ENCODE data around the gene VIPR1.
A peak's percentile ranks its signal among the peaks of the same experiment; 100 is the strongest.

The VIPR1 gene

DNA sequence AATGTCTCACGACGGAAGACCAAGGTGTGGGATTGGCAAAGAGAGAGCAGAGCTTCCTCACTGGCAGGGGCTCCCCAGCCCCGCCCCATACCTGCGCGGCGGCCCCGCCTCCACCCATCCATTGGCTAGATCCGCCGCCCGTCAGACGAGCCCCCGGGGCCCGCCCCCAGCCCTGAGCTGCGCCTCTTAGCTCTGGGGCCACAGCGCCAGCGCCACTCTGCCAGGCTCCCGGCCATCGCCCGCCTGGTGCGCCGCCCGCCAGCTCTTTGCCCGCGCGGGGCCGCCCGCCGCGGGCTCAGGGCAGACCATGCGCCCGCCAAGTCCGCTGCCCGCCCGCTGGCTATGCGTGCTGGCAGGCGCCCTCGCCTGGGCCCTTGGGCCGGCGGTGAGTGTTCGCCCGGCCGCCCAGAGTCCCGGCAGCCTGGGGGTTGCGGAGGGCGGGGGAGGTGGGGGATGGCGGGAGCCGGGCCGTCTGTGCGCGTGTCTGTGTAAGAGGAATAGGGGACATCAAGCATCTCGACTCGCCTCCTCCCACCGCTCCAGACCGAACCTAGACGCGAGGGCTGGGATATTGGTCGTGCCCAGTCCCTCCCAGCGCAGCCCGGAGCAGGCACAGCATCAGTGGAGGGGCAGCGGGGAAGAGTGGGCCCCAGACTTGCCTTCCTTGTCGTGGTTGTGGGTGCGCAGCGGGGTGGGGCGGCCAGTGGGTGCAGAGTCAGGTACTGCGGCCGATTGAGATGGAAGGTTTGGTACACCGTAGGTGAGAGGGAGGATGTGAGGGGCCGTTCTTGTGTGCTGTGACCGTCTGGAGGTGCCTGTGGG is at the start of gene VIPR1:
Gene VIPR1, plus strand, starts transcription at position 215 of the 822 bp plus-strand sequence. Its CDS starts 93 bp downstream, at position 308.
- DNase-seq (ENCODE audit: low read depth), result no peak

GRCh38 chr3:42456211-42456610 is 46.2 kb upstream of the VIPR1 start:
- DNase-seq (ENCODE audit: low read depth), result no peak

- DNase-seq (ENCODE audit: low read depth), result peak; percentile 20
Measured at GRCh38 chr3:42459151-42459550, 43.3 kb upstream of the VIPR1 start.

DNA sequence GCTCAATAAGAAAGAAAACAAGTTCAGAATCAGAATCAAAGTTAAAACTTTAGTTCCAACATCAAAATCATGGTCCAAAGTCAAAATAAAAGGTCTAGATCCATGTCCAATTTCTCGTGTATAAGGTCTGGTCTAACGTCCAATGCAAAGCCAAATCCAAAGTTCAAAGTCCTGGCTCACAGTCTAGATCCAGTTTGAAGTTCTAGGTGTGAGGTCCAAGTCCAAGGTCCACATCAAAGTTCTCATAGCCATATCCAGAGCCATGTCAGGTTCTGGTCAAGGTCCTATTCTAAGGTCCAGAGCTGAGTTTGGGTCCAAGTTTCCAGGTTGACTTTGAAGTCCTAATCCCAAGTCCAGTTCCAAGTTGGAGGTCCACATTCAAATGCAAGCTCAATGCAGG is 40.7 kb upstream of the VIPR1 start:
- DNase-seq (ENCODE audit: low read depth), result no peak

DNA sequence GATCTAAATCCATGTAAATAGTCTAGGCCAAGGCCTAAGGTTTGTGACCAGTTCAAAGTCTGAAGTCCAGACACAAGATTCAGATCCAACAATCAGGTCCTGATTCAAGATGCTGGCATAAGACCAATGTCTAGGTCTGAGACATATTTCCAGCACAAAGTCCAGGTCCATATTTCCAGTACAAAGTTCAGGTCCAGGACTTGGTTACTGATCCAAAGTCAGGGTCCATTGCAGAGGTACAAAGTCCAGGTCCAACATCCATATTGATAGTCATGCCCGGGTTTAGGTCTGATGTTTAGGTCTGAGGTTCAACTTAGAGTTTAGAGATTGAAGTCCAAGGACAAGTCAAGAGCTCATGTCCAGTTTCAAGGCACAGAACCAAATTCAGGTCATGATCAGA is 39.4 kb upstream of the VIPR1 start:
- DNase-seq (ENCODE audit: low read depth), result no peak

GRCh38 chr3:42468111-42468510 is 34.3 kb upstream of the VIPR1 start:
- DNase-seq (ENCODE audit: low read depth), result no peak

DNA sequence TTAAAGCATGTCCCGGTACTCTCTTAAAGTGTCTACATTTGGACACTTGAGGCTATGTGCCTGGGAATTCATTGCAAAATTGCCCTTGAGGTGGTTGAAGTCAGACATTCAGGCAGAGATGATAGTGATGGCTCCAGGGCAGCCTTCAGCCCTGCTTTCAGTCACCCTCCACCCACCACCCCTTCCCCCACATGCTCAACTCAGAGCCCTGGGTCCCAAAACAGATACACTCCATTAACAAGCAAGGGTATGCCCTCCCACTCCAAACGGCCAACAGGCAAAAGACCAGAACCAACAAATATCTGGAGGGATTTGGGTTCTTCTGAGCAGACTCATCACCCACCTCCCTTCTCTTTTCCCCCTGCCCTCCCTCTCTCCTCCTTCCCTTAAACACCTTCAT is 29.9 kb upstream of the VIPR1 start:
- DNase-seq (ENCODE audit: low read depth), result no peak

GRCh38 chr3:42473083-42473932 is 29.1 kb upstream of the VIPR1 start:
- DNase-seq (ENCODE audit: low read depth), result peak; percentile 94

DNA sequence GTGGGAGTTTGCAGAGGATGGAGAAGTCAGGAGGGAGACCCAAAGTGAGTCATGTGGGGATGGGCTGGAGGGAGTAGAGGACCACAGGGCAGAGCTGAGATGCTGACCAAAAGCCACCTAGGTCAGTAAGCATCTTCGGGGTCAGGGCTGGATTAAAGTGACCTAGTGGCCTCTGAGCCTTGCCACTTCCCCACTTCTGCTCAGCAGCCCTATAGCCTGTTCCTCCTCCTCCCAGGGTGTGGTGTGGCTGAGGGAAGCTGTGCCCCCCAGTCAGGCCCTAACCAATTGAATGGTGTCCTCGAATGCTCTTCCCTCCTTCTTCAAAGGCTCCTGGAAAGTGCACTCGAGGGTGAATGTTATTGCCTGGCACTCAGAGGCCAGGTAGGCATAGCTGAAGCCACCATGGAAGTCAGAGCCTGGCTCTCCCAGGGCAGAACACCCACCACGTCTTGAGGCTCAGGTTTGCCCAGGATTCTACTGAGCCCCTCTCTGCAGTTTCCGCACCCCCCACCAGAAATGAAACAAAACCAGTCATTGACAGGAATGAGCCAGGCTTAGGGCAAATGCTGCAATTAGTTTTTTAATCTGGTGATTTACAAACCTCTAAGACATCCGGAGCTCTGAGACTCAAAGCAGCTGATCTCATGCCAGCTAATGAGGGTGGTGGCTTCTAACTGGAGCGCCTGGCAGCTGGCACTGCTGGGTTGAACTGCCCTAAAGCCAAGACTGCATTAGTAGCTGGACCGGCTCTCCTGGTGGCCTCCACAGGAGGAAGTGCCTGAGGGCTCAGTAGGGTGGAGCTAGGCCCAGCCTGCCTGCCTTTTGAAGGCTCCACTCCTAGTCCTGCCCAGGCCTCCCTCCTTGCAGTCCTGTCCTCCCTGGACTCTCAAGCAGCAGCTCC is 26.0 kb upstream of the VIPR1 start:
- no peak for DNase-seq (ENCODE audit: low read depth)

- no peak for DNase-seq (ENCODE audit: low read depth)
Measured at GRCh38 chr3:42477696-42478095, 24.7 kb upstream of the VIPR1 start.

- DNase-seq (ENCODE audit: low read depth), result no peak
Measured at GRCh38 chr3:42478830-42479229, 23.6 kb upstream of the VIPR1 start.

GRCh38 chr3:42486814-42487565 is 15.5 kb upstream of the VIPR1 start:
- no peak for DNase-seq (ENCODE audit: low read depth)

- no peak for DNase-seq (ENCODE audit: low read depth)
Measured at GRCh38 chr3:42488687-42489086, 13.8 kb upstream of the VIPR1 start.

DNA sequence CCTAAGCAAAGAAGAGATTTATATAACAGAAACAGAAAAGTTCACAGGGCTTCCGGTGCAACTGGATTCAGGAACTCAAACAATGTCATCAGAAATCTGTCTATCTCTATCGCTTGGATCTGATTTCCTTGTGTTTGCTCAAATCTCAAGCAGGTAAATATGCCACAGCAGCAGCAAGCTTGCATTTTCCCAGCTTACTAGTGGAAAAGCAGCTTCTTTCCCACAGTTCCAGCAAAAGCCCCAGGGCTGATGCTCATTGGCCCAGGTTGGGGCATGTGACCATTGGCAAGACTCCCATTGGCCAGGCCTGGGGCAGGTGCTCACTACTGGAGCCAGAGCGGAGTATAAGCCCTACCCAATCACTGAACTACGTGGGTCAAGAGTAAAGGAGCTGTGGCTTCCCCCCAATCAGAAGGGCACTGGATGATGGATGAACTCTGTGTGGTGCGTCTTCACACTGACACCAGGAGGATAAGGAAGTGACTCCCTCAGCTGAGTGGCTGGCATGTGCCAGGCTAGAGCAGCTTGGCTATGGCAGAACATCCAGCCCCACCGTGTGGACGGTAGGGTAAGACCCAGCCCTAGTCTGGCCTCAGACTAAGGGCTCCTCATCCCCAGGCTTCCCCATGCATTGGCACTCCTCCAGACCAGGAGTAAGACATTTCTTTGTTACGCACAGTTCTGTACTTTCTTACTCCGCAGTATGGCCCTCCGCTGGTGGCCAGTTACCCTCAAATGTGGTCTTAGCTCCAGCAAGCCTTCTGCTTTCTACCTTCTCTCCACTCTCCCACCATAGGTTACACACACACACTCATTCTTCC is 13.1 kb upstream of the VIPR1 start:
- no peak for DNase-seq (ENCODE audit: low read depth)

GRCh38 chr3:42489937-42490227 is 12.6 kb upstream of the VIPR1 start:
- no peak for DNase-seq (ENCODE audit: low read depth)

DNA sequence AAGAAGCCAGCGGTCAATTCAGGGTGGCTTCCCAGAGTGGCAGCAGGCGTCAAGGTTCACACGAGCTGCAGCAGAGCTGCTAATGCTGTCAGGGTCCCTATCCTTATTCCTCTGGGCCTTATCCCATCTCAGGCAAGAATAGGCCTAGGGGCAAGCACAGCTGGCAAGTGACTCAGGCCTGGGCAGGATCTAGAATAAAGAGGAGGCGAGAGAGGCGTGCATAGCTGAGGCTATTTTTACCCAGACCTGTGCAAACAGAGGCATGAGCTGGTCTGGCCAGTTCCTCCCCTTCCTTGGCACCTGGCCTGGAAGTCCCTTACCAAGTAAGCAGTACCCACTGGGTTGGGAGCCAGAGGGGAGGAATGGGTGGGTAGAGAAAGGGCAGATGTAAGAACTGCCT is 12.2 kb upstream of the VIPR1 start:
- DNase-seq (ENCODE audit: low read depth), result no peak

DNA sequence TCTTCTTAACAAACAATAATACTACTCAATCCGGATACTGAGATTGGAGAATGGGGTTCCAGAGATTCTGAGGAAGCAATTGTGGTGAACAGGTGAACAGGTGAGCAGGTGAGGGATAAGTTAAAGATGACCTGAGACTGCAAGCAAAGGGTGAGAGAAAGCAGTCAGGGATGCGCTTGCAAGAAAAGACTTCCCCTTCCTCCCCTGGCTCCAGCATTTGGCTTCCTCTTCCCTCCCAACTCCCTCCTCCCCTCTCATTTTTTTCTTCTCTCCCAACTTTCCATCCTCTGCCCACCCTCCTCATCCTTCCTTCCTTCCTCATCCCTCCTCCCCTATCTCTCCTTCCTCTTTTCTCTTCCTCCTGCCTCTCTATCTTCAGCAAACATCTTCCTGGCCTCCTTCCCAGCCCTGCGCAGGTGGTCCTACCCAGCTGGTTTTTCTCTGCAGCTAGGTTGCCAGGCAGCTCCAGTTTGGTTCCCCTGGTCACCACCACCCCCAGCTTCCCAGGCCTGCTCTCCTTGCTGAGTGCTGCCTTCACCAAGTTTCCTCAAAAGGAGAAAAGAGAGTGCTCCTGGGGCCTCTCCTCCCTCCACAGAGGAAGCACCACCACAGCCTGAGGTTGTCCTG is 10.4 kb upstream of the VIPR1 start:
- DNase-seq (ENCODE audit: low read depth), result no peak

- no peak for DNase-seq (ENCODE audit: low read depth)
Measured at GRCh38 chr3:42492508-42493080, 9.8 kb upstream of the VIPR1 start.

GRCh38 chr3:42493126-42493797 is 9.2 kb upstream of the VIPR1 start:
- DNase-seq (ENCODE audit: low read depth), result no peak
